Smooth muscle cell (in vitro differentiated cells): ENCODE results near the gene WNK2. TPM values are rescaled to one million over a fixed set of nuclear protein-coding genes. Genes with fewer than 3 reads are reported as not detected.

ENCODE experiments used
- DNase-seq: peaks from one replicate; lab custom pipeline; 2025; ENCODE audit not compliant: unreplicated experiment; lab: John Stamatoyannopoulos, UW
- H2AFZ ChIP-seq: fragments of 200-600 bp; sonication (generic); 2 replicates; pipeline ENCODE4 v1.6.0; 2016; ENCODE audit warnings: antibody characterized with exemption, low read depth, mild to moderate bottlenecking
- H3F3A ChIP-seq: fragments of 200-600 bp; sonication (generic); 2 replicates; pipeline ENCODE4 v1.6.0; 2017; ENCODE audit warnings: antibody characterized with exemption, low read depth
- H3K27ac ChIP-seq: fragments of 200-600 bp; sonication (generic); 2 replicates; pipeline ENCODE4 v1.5.1; 2016; ENCODE audit warnings: low read depth, mild to moderate bottlenecking
- H3K27me3 ChIP-seq: fragments of 200-600 bp; sonication (generic); 2 replicates; pipeline ENCODE4 v1.6.1; 2016; ENCODE audit warnings: low read depth, mild to moderate bottlenecking
- H3K36me3 ChIP-seq: fragments of 200-600 bp; sonication (generic); 2 replicates; pipeline ENCODE4 v1.5.1; 2016; ENCODE audit warnings: low read depth
- H3K4me1 ChIP-seq: fragments of 200-600 bp; sonication (generic); 2 replicates; pipeline ENCODE4 v1.5.1; 2016; ENCODE audit warnings: low read depth
- H3K4me2 ChIP-seq: fragments of 200-600 bp; sonication (generic); 2 replicates; pipeline ENCODE4 v1.6.0; 2016; ENCODE audit warnings: mild to moderate bottlenecking
- H3K4me3 ChIP-seq: fragments of 200-600 bp; sonication (generic); 2 replicates; pipeline ENCODE4 v1.5.1; 2016; ENCODE audit warnings: mild to moderate bottlenecking
- H3K79me2 ChIP-seq: fragments of 200-600 bp; sonication (generic); 2 replicates; pipeline ENCODE4 v1.6.0; 2016; ENCODE audit warnings: low read depth, mild to moderate bottlenecking
- H3K9ac ChIP-seq: fragments of 200-600 bp; sonication (generic); 2 replicates; pipeline ENCODE4 v1.6.0; 2016; ENCODE audit warnings: low read depth
- H3K9me3 ChIP-seq: fragments of 200-600 bp; sonication (generic); replicated peaks from 2 replicates; pipeline ENCODE4 v1.5.1; 2016; ENCODE audit warnings: low read depth
- H4K20me1 ChIP-seq: fragments of 200-600 bp; sonication (generic); 2 replicates; pipeline ENCODE4 v1.6.0; 2016; ENCODE audit warnings: low read depth
- WGBS: methylation state at CpG from one replicate; pipeline ENCODE4 v1.1.7; 2016; ENCODE audit warnings: low lambda C conversion rate; 5-methylcytosine and 5-hydroxymethylcytosine counted together
- polyA plus RNA-seq: library from polyadenylated mRNA; unstranded; fragments of >200 nt; fragmentation: Nextera tagmentation; extraction: Ambion mirVana; gene quantifications from 2 replicates; pipeline ENCODE4 v1.2.1, GENCODE V29; 2016
- total RNA-seq: library from RNA; depleted of rRNA; stranded (reverse); fragments of >200 nt; gene quantifications from 2 replicates; pipeline ENCODE4 v1.2.3, GENCODE V29; 2014
- TF ChIP-seq, protein P1 (sequence below): fragments of 200-600 bp; sonication (generic); IDR thresholded peaks from 2 replicates; pipeline ENCODE4 v1.5.1; 2017; ENCODE audit warnings: borderline replicate concordance, mild to moderate bottlenecking, antibody characterized with exemption; ENCODE audit not compliant: insufficient read depth, poor library complexity, severe bottlenecking

Gene WNK2
- total and polyA plus RNA-seq, 2 experiments from 2014 or later = 0.27 to 0.31 TPM

- no peak for DNase-seq
- H3K27ac ChIP-seq = no peak overlapping the region
Measured at GRCh38 chr9:93267681-93268505, 84.0 kb downstream of the WNK2 start.

DNA sequence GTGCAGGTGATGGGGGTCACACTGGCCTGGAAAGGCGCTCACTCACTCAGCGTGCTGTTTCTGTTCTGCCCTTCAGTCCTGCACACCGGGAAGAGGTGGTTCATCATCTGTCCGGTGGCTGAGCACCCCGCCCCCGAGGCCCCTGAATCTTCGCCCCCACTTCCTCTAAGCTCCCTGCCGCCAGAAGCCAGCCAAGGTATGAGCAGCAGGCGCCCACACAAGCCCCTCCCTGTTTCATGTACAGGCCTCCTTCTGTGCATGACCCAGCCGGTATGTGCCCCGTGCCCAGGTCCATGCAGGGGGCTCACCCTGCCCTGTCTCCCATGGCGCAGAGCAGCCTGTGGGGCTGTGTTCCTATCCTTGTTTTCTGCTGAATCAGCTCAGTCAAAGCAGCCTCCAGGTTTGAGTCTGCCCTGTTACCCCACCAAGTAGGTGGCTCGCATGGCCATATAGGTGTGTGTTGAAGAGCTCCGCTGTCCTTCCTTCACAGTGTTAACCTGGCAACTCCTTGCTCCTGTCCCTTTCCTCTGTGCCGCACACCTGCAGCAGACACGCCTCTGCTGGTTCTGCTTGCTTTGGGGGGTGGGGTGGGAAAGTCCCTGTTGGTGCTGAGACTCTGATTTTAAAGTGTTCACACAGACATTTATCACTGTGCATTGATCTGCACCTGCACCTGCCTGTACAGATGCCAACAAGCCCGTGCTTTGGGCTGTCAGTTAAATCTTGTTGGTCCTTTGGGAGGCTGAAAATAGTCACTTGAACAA, 84.8 kb downstream of the WNK2 start:
- WGBS = 94% methylated on average over 16 of the region's 17 CpGs
- no peak overlapping the region for H3K27ac ChIP-seq
- no peaks in the 10 kb centered on the region for H3F3A ChIP-seq
- H4K20me1 ChIP-seq = no peaks in the 10 kb centered on the region
- H3K27me3 ChIP-seq = no peaks in the 10 kb centered on the region
- DNase-seq = no peak
- H3K4me1 ChIP-seq = no peaks in the 10 kb centered on the region
- H3K9ac ChIP-seq = no peak overlapping the region
- no peak overlapping the region for H3K4me2 ChIP-seq
- H3K4me3 ChIP-seq = no peak overlapping the region
- no peaks in the 10 kb centered on the region for H3K9me3 ChIP-seq
- H3K36me3 ChIP-seq = no peaks in the 10 kb centered on the region
- no peaks in the 10 kb centered on the region for H3K79me2 ChIP-seq
- TF ChIP-seq, protein P1, sequence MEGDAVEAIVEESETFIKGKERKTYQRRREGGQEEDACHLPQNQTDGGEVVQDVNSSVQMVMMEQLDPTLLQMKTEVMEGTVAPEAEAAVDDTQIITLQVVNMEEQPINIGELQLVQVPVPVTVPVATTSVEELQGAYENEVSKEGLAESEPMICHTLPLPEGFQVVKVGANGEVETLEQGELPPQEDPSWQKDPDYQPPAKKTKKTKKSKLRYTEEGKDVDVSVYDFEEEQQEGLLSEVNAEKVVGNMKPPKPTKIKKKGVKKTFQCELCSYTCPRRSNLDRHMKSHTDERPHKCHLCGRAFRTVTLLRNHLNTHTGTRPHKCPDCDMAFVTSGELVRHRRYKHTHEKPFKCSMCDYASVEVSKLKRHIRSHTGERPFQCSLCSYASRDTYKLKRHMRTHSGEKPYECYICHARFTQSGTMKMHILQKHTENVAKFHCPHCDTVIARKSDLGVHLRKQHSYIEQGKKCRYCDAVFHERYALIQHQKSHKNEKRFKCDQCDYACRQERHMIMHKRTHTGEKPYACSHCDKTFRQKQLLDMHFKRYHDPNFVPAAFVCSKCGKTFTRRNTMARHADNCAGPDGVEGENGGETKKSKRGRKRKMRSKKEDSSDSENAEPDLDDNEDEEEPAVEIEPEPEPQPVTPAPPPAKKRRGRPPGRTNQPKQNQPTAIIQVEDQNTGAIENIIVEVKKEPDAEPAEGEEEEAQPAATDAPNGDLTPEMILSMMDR = no peak
- no peak overlapping the region for H2AFZ ChIP-seq

More at GRCh38 chr9:93267681-93268505, 84.0 kb downstream of the WNK2 start:
- Histone ChIP-seq H3K4me1 (no peaks in the 10 kb centered on the region), H3F3A (no peaks in the 10 kb centered on the region), H3K9me3 (no peaks in the 10 kb centered on the region), H3K9ac (no peak overlapping the region), H3K27me3 (no peaks in the 10 kb centered on the region), H4K20me1 (no peaks in the 10 kb centered on the region), H3K36me3 (no peaks in the 10 kb centered on the region), H3K79me2 (no peaks in the 10 kb centered on the region), H3K4me3 (no peak overlapping the region), H3K4me2 (no peak overlapping the region), H2AFZ (no peak overlapping the region)
- TF ChIP-seq, protein P1 = no peak
- WGBS = 95% methylated on average over 28 of the region's 28 CpGs

DNA sequence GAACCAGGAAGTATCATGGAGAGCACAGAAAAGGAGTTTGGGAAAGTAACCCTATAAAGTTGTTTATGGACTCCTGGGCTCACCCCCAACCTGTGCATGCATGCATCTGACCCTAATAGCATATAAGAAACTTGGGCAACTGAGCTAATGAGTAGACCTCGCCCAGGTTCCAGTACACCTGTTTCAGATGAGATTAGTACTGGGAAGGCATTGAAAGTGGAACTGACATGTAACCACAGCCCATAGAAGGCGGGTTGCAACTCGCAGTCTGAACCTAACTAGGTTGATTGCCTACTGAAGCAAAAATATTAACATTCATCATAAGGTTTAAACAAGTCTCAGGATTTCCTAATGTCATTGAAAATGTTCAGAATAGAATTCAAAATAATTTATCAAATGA, 87.0 kb downstream of the WNK2 start:
- WGBS = 91% methylated on average over 3 of the region's 3 CpGs
- no peak overlapping the region for H2AFZ ChIP-seq
- H4K20me1 ChIP-seq = no peaks in the 10 kb centered on the region
- no peak for DNase-seq
- no peak overlapping the region for H3K4me3 ChIP-seq
- no peaks in the 10 kb centered on the region for H3F3A ChIP-seq
- no peak overlapping the region for H3K4me2 ChIP-seq
- H3K4me1 ChIP-seq = no peaks in the 10 kb centered on the region
- H3K27me3 ChIP-seq = no peaks in the 10 kb centered on the region
- no peak overlapping the region for H3K9ac ChIP-seq
- no peaks in the 10 kb centered on the region for H3K36me3 ChIP-seq
- H3K9me3 ChIP-seq = no peaks in the 10 kb centered on the region
- no peaks in the 10 kb centered on the region for H3K79me2 ChIP-seq
- TF ChIP-seq, protein P1 = no peak
- H3K27ac ChIP-seq = no peak overlapping the region
